Keratinocyte (primary cell): Measurements from ENCODE around the gene ZNF134.

ENCODE experiments used
- EZH2 ChIP-seq: IDR thresholded peaks from one replicate; pipeline ENCODE4 v1.6.1; 2012; ENCODE audit warnings: inconsistent platforms, mild to moderate bottlenecking, low read length, moderate library complexity
- TF ChIP-seq, protein P1 (sequence below), 3 experiments: IDR thresholded peaks in 1 of 3; conservative IDR thresholded peaks in 1 of 3; optimal IDR thresholded peaks in 1 of 3; 2 replicates in 2 of 3; 3 replicates in 1 of 3; pipeline versions ENCODE3 to v1.5.1; 2011; ENCODE audit warnings: low read length in 3 of 3, mild to moderate bottlenecking in 3 of 3, moderate library complexity in 2 of 3, control low read depth in 1 of 3, inconsistent platforms in 1 of 3; ENCODE audit not compliant: insufficient read depth in 2 of 3; ENCODE audit errors: extremely low read depth in 1 of 3

DNA sequence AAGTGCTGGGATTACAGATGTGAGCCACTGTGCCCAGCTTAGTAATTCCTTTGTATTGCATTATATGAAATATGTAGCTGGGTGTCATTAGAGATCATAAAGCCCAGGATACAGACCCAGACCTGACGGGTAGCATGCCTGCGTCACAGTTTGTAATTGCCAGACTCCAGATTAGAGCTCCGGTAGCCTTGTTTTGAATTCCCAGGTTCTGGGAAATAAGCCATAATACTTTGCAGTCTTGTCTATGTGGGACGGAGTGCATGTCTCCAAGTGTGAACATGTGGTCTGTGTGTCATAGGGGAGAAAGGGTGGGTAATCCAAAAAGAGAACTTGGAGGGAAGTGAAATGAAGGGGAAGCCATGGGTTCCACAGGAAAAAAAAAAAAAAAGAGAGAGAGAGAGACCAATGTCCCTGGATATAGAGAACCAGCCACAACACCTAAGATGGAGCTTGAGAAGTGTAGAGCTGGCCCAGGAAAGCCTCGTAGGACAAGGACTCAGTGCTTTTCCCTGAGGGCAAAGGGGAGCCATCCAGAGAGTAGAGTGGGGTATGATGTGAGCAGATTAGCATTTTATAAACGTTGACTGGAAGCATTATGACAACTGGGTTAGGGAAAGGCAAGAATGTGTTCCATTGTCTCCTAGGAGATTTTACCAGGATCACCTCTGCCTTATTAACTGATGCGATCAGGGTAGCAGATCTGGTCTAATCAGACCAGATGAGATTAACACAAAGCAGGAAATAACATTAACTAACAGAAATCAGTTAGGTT lies 57.3 kb downstream of the ZNF134 start:
- TF ChIP-seq, protein P1, sequence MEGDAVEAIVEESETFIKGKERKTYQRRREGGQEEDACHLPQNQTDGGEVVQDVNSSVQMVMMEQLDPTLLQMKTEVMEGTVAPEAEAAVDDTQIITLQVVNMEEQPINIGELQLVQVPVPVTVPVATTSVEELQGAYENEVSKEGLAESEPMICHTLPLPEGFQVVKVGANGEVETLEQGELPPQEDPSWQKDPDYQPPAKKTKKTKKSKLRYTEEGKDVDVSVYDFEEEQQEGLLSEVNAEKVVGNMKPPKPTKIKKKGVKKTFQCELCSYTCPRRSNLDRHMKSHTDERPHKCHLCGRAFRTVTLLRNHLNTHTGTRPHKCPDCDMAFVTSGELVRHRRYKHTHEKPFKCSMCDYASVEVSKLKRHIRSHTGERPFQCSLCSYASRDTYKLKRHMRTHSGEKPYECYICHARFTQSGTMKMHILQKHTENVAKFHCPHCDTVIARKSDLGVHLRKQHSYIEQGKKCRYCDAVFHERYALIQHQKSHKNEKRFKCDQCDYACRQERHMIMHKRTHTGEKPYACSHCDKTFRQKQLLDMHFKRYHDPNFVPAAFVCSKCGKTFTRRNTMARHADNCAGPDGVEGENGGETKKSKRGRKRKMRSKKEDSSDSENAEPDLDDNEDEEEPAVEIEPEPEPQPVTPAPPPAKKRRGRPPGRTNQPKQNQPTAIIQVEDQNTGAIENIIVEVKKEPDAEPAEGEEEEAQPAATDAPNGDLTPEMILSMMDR (optimal IDR thresholded peaks at IDR 0.05 in 1 of 3, IDR thresholded peaks at IDR 0.05 in 1 of 3, conservative IDR thresholded peaks at IDR 0.05 in 1 of 3; ENCODE audit: extremely low read depth in 1 of 3, insufficient read depth in 2 of 3, low read length in 3 of 3), result no peak
- no peak for TF ChIP-seq EZH2
